Endodermal cell (in vitro differentiated cells): ENCODE data around the gene ADGRB3. TPM values are rescaled to one million over a fixed set of nuclear protein-coding genes. Genes with fewer than 3 reads are reported as not detected.

Experiments
- DNase-seq: peaks from one replicate; pipeline ENCODE4 v3.0.0-alpha.2; 2017
- H3K27ac ChIP-seq: 2 replicates; pipeline ENCODE4 v1.5.1; 2013; ENCODE audit warnings: mild to moderate bottlenecking, low read depth, low read length, moderate library complexity
- H3K27me3 ChIP-seq: 2 replicates; pipeline ENCODE4 v1.6.1; 2013; ENCODE audit warnings: mild to moderate bottlenecking, low read length, moderate library complexity; ENCODE audit not compliant: insufficient read depth, control insufficient read depth, poor library complexity, severe bottlenecking
- H3K36me3 ChIP-seq: 2 replicates; pipeline ENCODE4 v1.7.0; 2013; ENCODE audit warnings: mild to moderate bottlenecking, low read length, moderate library complexity; ENCODE audit not compliant: control insufficient read depth, insufficient read depth
- H3K4me1 ChIP-seq: one replicate; pipeline ENCODE4 v1.7.0; 2013; ENCODE audit warnings: low read length; ENCODE audit not compliant: control insufficient read depth, insufficient read depth
- H3K4me3 ChIP-seq: 2 replicates; pipeline ENCODE4 v1.5.1; 2013; ENCODE audit warnings: mild to moderate bottlenecking, low read length, moderate library complexity
- H3K9ac ChIP-seq: 2 replicates; pipeline ENCODE4 v1.6.1; 2013; ENCODE audit warnings: mild to moderate bottlenecking, low read length, moderate library complexity; ENCODE audit not compliant: poor library complexity, severe bottlenecking; ENCODE audit errors: extremely low read depth
- H3K9me3 ChIP-seq: 2 replicates; pipeline ENCODE4 v1.6.1; 2013; ENCODE audit warnings: mild to moderate bottlenecking, low read length, moderate library complexity; ENCODE audit not compliant: control insufficient read depth
- H3K27ac Mint-ChIP-seq: 2 replicates; pipeline ENCODE4 v1.8.0; 2020; ENCODE audit warnings: mixed read lengths
- H3K27me3 Mint-ChIP-seq: 2 replicates; pipeline ENCODE4 v1.8.0; 2021; ENCODE audit warnings: mild to moderate bottlenecking, mixed read lengths; ENCODE audit not compliant: insufficient read depth
- H3K36me3 Mint-ChIP-seq: 2 replicates; pipeline ENCODE4 v1.8.0; 2020; ENCODE audit warnings: low read depth, mixed read lengths
- H3K4me1 Mint-ChIP-seq: 2 replicates; pipeline ENCODE4 v1.8.0; 2020; ENCODE audit warnings: mixed read lengths
- H3K4me3 Mint-ChIP-seq: 2 replicates; pipeline ENCODE4 v1.8.0; 2020; ENCODE audit warnings: mild to moderate bottlenecking, moderate library complexity, mixed read lengths
- H3K9me3 Mint-ChIP-seq: 2 replicates; pipeline ENCODE4 v1.8.0; 2020; ENCODE audit warnings: mild to moderate bottlenecking, mixed read lengths
- CTCF ChIP-seq: fragments of 200-600 bp; sonication (generic); conservative IDR thresholded peaks from 2 replicates; pipeline ENCODE4 v1.5.0; 2021; ENCODE audit warnings: antibody characterized with exemption, mild to moderate bottlenecking
- WGBS, 2 experiments: methylation state at CpG; one replicate each; pipeline versions ENCODE4 v1.1.5 to v1.1.7; 2013; ENCODE audit warnings: missing lambda C conversion rate in 2 of 2, mixed read lengths in 1 of 2; ENCODE audit not compliant: insufficient coverage in 1 of 2, insufficient read length in 1 of 2; 5-methylcytosine and 5-hydroxymethylcytosine counted together
- total RNA-seq, 2 donors: library from RNA; stranded (reverse); fragmentation: NEBNext Ultra II Directional in 1 of 2; extraction: Animal tissue kit (Norgen Biotek cat#: 25700) in 1 of 2; gene quantifications; 2 replicates in 1 of 2; 3 replicates in 1 of 2; pipeline ENCODE4 v1.2.1, GENCODE V29; 2021

Gene ADGRB3
- total RNA-seq, 2 donors from 2014 or later: 0.33 to 1.3 TPM

DNA sequence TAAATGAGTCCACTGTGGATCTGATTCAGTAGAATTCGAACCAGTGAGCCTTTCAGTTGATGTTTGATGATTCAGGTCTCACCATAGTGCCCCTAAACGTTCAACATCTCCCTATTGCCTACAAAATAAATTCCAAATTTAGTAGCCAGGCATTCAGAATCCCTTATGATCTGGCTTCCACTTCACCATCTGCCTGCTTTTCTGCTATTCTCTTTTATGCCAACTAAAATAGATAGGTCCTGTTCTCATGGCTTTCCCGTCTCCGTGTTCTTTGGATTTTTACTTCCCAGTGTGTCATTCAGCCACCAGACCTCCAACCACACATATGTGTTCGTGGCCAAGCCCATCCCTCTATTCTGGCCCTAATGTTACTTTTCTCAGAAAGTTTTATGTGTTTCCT lies 751.3 kb downstream of the ADGRB3 start:
- no peaks in the 10 kb centered on the region for H3K9me3 Mint-ChIP-seq
- WGBS, 2 experiments: 86 to 98% methylated on average over 4 to 5 of the region's 5 CpGs
- no peak overlapping the region for H3K9ac ChIP-seq
- no peaks in the 10 kb centered on the region for H3K4me1 ChIP-seq
- H3K36me3 ChIP-seq: no peaks in the 10 kb centered on the region
- H3K4me3 ChIP-seq: no peak overlapping the region
- H3K36me3 Mint-ChIP-seq: no peaks in the 10 kb centered on the region
- peaks cover 53% of the 10 kb centered on the region for H3K27me3 Mint-ChIP-seq
- H3K27ac Mint-ChIP-seq: no peak overlapping the region
- no peak overlapping the region for H3K27ac ChIP-seq
- peaks cover 65% of the 10 kb centered on the region for H3K27me3 ChIP-seq
- no peak for DNase-seq
- no peak for TF ChIP-seq CTCF
- no peak overlapping the region for H3K4me3 Mint-ChIP-seq
- H3K4me1 Mint-ChIP-seq: no peaks in the 10 kb centered on the region
- no peaks in the 10 kb centered on the region for H3K9me3 ChIP-seq

DNA sequence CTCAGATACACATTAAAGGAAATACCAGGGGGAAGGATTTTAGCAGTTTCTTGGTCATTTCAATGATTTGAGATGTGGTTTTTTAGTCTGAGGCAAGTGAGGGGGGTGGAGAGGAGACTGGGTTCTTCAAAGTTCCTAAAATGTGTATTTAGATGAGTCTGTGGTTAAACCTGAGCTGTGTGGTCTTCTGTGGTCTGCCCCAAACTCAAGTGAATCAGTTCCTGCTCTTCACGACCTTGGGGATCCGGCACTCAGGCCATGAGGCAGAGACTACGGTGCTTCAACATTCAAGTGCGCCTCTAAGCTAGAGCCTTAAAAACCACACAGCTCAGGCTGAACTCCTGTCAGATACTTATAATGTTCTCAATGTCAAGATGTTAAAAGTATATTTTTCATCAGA lies 755.0 kb downstream of the ADGRB3 start:
- no peak for DNase-seq
- Mint-ChIP-seq H3K9me3 (no peaks in the 10 kb centered on the region), H3K4me1 (no peaks in the 10 kb centered on the region), H3K27ac (peak overlapping the region; percentile 30), H3K27me3 (peaks cover 20% of the 10 kb centered on the region), H3K36me3 (no peaks in the 10 kb centered on the region), H3K4me3 (no peak overlapping the region)
- no peak overlapping the region for H3K27ac ChIP-seq
- no peak for TF ChIP-seq CTCF
- peaks cover 28% of the 10 kb centered on the region for H3K27me3 ChIP-seq
- no peaks in the 10 kb centered on the region for H3K36me3 ChIP-seq
- H3K4me3 ChIP-seq: no peak overlapping the region
- H3K9ac ChIP-seq: no peak overlapping the region
- H3K4me1 ChIP-seq: no peaks in the 10 kb centered on the region
- WGBS, 2 experiments: 86% methylated on average over 4 of the region's 4 CpGs; no CpG with 5 or more reads in 1 of the 2 experiments
- no peaks in the 10 kb centered on the region for H3K9me3 ChIP-seq

- Histone ChIP-seq H3K9me3 (no peaks in the 10 kb centered on the region), H3K27ac (no peak overlapping the region), H3K9ac (no peak overlapping the region), H3K4me3 (no peak overlapping the region), H3K4me1 (no peaks in the 10 kb centered on the region), H3K27me3 (peaks cover 18% of the 10 kb centered on the region), H3K36me3 (no peaks in the 10 kb centered on the region)
- no peak overlapping the region for H3K27ac Mint-ChIP-seq
- peaks cover 13% of the 10 kb centered on the region for H3K27me3 Mint-ChIP-seq
- H3K4me3 Mint-ChIP-seq: no peak overlapping the region
- WGBS, 2 experiments: 80 to 86% methylated on average over 1 to 6 of the region's 6 CpGs
- DNase-seq: no peak
- no peaks in the 10 kb centered on the region for H3K9me3 Mint-ChIP-seq
- no peaks in the 10 kb centered on the region for H3K4me1 Mint-ChIP-seq
- H3K36me3 Mint-ChIP-seq: no peaks in the 10 kb centered on the region
- TF ChIP-seq CTCF: no peak
Observed at GRCh38 chr6:69391106-69391505, 756.0 kb downstream of the ADGRB3 start.
